Amniotic stem cell (primary cell): ENCODE results near the gene ANGPTL2.

Experiments used
- DNase-seq: peaks from one replicate; lab custom pipeline; 2025; lab: John Stamatoyannopoulos, UW

The ANGPTL2 gene

DNA sequence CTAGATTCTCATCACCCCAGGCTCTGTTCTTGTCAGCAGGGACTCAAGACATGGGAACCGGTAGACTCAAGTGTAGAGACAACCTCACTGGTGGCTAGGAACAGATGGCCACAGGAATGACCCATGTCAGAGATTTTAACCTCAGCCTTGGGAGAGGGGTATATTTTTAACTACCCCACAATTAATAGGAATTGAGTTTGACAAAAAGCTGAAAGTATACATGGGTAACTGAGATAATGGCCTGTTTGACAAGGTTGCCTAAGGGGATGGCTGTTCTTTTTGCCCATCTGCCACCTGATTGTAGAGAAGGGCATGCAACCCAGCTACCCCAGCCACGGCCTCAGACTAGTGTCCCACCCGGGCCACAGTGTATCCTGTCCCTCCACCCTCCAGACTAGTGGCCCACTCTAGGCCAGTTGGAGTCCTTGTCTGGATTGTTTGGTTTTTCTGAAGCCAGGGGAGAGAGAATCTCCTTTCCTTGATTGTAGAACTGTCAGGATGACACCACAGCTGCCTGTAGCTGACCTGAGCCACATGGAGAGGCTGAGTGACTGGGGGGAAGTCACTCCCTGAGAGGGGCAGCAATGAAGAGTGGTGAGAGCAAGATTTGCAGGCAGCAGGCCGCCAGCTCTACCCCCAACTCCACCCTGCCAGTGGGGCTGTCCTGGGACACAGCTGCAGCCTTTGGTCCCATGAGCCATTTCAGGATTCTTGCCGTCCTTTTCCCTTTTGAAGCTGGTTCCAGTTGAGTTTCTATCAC, 14.6 kb upstream of the ANGPTL2 start:
- no peak for DNase-seq

DNA sequence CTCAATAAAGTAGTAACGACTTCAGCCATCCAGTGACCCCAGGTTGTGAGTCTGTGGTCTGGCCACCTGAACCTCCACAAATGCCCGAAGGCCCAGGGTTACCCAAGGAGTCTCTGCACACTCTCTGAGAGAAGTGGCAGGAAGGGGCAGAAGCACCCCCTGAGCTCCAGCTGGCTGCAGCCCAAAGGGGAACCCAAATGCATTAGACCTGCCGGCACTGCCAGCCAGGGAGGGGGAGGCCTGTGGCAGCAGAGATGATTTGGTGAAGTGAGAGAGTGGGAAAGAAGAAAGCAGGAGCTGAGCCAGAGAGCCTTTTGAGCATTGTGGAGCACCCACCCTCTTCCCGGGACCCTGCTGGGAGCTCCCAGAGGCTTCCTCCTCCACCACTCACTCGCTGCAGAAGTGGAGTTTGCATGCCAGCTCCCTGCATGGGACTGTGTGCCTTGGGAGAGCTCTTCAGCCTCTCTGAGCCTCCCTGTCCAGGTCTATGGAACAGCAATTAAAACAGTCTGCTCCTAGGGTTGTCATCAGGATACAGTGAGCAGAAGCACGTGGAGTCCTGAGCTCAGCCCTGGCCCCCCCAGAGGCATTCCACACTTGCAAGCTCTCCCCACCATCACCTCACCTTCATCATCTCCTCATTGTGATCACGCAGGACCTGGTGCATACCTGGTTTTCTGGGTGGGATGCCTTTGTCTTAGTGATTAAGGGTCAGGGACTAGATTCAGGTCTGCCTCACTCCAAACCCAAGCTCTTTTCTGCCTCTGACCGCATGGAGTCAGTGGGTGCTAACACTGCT, 13.8 kb upstream of the ANGPTL2 start:
- DNase-seq = no peak

DNA sequence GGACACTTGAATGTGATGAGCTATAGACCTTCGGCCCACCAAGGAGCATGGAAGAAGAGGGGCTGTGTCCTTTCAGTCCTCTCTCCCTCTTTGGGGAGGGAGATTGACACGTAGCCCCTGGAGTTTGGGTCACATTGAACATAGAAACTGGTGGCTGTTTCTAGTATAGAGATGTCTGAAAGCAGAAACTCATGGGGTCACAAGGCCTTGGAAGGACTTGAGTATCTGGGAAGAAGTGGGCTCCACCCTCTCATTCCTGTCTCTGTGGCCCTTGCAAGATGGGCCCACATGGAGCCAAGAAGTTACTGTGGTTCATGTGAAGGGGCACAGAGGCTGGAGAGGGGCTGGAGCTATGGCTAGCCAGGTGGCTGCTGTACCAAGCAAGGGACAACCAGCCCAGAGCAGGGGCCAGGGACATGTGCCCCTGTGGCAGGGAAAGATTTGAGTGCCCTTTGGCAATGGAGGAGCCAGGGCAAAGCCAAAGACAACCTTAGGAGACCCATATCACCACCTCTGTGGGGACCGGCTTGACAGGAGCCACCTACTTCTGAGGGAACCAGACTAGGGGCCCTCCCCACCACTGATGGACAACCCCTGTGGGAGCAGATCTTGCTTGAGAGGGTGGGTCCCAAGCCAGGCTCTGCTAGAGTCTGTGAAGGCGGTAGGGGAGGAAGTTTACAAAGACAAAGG, 12.8 kb upstream of the ANGPTL2 start:
- DNase-seq = no peak

DNA sequence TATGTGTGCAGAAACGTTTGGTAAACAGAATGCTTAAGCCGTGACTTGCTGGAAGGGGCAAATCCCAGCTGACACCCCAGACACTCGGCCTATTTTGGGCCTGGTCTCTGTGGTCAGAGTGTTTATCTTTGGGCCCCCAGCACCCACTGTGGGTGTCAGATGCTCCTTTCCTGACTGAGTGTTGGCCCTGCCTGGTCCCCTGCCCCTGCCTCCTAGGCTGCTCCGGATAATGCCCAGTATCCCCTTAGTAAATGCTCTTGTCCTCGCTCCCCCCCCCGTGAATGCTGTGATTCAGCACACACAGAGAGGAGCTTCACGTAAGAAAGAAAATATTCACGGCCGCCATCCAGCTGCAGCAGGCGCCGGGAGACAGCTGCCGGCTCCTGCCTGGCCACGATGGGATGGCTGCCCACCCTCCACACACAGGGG, 11.3 kb upstream of the ANGPTL2 start:
- DNase-seq = peak; percentile 63

DNA sequence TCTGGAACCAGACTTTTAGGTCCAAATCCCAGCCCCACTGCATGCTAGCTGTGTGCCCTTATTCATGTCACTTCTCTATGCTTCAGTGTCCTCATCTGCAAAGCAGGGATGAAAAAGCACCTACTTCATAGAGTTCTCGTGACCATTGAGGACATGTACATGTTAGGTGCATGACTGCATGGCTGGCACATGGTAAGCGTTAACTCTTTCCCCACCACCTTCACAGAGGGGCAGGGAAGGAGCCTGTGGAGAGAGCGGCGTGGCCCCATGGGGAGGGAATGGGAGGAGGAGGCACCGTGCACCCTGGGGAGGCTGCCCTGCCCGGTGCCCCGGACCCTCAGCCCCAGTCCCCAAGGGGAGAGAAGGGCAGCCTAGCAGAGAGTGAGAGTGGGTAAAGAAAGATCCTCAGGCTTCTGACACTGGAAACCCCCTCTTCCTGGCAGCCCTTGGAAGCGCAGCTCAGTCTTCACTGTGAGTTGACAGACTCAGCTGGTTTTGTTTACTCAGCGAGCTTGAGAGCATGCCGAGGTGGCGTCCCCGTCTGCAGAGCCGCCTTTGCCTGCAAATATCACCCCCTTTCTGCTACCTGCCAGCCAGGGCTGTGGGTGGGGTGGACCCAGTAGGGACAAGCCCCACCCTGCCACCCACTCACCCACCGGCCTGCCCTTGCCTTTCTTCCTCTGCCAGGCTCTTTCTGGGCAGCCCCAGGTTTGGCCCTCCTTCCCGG, 10.6 kb upstream of the ANGPTL2 start:
- DNase-seq = no peak

DNA sequence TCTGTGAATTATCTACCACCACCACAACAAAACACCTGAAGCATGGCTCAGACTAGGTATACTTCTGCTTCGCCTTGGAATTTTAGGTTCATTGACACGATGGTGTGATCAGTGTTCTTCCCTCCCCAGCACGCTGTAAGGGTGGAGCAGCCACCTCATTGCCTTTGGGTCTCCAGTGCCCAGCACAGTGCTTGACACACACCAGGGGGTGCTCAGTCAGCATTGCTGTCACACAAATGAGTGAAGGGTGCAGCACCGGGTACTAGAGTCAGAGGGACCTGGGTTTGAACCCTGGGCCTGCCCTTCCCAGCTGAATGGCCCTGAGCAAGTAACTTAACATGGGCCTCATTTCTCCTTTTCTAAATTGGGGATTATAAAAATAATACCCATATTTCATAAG, 9.9 kb upstream of the ANGPTL2 start:
- no peak for DNase-seq

DNA sequence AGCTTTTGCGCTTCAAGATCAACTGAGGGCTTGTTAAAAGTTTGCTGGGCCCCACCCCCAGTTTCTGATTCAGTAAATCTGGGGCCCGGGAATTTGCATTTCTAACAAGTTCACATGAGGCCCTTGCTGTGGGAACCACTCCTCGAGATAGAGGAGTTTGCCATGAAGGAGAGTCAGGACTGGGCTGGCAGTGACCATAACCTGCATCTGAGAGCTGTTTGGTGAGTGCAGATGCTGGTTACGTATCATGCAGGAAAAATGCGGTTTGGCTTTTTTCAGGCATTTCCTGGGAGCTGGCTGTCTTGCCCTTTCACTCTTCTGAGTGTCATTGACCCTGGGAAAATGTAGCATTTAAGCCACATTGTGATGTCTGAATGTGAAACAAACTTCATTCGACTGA, 9.4 kb upstream of the ANGPTL2 start:
- DNase-seq = no peak

DNA sequence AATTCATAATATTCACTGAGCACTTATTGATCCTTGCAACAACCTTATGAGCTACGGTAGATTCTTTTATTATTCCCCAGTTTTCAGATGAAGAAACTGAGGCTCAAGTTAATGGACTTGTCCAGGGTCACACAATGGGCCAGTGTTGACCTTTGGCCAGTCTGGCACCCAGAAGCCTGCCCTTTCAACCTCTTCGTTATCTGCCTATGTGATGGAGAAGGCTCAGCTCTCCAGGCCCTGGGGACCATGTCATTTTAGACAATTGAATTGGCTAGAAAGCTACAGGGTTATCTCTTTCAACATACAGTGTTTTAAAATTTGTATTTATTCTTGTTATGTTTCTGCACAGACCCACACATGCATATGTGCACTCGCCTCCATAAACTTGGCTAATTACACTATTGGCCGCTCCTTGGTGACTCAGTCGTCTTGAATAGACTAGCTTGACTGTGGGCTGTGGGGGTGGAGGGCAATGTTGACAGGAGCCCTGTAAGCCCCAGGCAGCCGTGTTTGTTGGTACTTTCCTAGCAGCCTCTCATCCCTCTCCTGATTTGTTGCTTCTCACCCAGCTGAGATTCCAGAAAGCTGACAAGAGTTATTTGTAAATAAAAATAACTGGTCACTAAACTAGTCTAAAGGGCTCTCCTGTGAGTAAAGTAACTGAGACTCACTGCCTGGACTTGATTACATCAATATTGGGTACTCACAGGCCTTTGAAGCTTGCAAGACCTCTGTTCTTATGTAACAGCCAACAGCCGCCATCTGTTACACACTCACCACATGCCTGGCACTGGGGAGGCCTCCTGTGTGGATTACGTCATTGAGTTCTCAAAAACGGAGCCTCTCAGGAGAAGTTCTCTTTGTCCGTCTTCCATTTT, 8.5 kb upstream of the ANGPTL2 start:
- no peak for DNase-seq

DNA sequence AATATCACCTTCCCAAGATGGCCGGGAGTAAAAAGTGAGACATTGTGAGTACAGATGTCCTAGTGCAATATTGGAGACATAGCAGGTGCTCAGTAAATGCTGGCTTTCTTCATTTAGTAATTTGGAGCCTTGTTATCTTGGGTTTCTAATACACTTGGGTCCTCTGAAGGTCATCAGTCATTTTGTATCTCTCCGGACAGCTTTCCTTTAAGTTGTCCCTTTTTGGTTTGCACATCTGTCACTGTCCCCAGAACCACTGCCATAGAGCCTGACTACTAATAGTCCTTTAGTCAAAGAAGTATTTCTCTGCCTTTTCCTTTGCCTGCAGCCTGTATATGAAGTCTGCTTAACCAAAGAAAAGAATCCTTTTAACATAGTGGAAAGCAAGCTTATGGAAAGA, 7.8 kb upstream of the ANGPTL2 start:
- DNase-seq = no peak

DNA sequence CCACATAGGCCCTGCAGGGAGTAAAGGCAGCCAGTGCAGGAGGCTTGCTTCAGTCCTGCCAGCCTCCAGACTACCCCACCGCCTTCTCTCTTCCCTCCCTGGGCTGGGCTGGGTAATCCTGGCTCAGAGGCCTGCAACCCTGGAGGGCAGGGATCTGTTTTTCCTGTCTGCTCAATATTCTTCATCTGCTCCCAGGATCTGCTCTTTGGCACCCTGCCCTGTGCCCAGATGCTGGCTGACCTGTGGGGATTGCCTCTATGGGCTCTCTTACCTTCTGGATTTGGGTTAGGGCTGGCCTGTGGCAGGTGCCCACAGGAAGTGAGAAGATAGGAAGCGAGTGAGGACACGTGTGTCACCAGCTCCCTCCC, 7.3 kb upstream of the ANGPTL2 start:
- DNase-seq = no peak

DNA sequence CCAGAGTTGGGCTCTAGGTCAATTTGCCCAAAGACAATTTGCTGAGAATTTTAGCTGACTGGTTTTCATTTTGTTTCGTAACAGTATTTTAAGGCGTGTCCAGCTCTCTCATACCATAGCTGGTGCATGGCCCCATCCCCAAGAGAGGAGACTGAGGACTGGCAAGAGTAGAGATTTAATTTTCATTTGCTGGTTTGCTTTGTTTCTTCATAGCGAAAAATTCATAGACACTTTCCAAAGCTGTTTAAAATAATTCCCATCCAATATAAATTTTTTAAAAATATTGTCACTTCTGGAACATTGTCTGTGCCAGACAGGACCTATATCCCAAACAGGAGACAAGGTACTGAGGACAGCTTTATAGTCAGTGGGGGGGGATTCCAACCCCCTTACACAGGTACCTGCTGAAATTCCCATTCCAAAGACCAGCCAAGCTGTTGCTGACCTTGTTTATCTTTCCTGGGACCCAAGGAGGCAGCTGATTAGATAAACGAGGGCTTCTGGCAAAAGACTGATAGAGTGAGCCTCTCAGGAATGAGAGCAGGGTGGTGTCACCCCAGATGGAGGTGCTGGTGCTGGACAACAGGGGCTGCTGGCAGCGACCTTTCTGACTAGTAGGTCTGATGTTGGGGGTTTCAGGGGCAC, 6.8 kb upstream of the ANGPTL2 start:
- no peak for DNase-seq

DNA sequence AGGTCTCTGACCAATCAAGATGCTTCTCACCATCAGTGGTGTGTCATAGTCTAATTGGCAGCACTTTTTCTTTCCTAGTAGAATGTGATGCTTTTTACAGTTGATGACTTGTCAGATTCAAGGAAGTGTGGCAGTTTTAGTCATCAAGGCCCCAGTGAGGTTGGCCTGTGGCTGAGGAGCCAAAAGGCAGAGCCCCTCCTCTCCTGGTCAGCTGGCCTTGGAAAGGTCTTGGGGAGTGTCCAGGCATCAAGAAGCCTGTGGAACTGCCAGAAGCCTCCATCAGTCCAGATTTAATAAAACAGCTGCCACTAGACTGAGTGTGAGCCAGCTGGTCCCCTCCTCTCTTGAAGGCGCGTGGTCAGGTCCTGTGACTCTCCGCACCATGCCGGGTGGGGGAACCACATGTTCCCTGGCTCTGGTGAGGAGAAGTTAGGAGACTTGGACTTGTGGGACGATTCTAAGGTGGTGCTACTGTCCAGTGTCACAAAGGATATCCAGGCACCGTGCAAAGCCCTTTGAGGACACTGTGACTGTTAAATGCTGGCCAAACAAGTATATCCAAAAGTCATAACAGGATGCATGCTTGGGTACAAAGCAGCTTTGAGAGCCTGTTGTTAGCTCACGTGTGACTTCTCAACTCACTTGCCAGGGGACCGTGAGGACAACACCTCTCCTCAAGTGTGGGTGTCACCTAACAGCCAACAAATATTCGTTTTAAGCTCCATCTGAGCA, 6.1 kb upstream of the ANGPTL2 start:
- DNase-seq = no peak

DNA sequence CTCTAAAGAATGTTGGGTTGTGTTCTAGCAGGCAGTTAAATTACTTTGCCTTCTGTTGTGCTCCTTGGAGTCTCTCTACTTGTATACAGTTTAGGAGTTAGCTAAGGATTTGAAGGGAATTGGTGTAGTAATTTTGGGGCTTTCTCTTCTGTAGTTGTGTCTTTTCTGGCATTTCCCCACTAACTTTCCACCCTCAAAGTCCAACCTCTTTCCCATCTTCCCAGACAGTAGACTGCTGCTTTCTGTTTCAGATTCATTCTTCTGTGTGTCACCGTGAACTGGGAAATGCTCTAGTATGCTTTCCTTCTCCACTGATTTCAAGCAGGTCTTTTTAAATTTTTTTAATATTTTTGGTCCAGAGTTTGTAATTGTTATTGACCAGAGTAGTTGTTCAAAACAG, 4.5 kb upstream of the ANGPTL2 start:
- no peak for DNase-seq

DNA sequence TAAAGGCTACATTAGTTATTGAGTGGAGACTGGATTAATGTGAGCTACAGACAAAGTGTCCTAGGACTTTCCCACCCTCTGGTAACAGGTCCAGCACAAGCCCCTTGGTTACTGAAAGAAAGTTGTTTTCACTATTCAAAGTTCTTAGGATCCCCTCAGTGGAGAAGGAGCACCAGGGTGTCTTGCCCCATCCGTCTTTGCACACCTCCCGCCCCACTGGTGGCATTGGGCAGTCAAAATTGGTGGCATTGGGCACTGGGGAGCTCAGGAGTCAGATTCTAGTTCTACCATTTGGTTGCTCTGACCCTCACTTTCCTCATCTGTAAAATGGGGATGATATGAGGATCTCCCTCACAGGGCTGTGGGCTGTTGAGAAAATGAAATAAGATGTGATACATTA, 2.4 kb upstream of the ANGPTL2 start:
- DNase-seq = no peak

DNA sequence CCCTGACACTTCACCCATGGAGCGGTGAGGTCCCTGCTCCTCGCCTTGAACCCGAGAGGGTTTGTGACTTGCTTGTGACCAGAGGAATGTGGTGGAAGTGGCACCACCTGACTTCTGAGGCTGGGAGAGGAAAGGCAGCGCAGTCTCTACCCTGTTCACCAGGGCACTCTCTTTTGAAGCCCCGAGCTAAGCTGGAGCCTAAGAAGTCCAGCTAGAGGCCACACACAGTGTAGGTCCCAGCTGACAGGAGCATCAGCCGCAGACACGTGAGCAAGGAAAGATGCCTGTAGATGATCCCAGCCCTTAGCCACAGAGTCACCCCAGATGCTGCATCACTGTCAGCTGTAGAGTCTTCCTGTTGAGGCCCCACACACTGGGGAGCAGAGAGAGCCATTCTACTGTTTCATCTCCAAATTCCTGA, 1.7 kb upstream of the ANGPTL2 start:
- no peak for DNase-seq

DNA sequence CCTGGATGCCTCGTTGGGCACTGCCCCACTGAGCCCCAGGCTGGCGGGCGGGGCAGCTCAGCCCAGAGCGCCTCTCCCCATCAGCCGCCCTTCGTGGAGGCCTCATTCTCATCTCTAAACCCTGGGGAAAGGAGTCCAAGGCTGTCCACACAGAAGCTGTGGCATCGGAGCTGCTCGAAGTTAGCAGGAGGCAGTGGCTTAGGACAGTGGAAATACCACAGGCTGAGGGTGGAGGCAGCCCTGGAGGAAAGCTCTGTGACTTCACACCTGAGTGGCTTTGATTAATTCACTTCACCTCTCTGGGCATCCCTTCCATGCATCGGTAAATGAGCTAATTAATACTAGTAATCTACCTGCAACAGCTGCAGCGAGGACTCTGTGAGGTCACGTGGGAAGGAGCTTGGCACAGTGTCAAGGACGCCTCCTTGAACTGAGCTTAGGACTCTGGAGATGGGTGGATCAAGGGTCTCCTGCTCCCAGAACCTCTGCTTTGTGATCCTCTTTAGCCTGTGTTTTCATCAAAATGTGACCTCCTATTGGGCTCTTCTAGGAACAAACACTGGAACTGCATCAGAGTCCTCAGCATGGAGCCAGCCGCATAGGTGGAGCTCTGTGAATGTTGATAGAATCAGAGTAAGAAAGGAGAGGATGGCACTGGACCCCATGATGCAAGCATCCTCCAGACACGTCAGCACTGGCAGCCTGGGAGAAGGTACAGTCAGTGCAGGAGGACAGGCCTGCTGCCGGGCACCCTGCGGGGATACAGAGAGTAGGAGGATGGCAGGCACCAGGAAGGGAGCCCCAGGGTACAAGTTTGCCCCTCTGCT, 842 bp upstream of the ANGPTL2 start:
- DNase-seq = no peak

DNA sequence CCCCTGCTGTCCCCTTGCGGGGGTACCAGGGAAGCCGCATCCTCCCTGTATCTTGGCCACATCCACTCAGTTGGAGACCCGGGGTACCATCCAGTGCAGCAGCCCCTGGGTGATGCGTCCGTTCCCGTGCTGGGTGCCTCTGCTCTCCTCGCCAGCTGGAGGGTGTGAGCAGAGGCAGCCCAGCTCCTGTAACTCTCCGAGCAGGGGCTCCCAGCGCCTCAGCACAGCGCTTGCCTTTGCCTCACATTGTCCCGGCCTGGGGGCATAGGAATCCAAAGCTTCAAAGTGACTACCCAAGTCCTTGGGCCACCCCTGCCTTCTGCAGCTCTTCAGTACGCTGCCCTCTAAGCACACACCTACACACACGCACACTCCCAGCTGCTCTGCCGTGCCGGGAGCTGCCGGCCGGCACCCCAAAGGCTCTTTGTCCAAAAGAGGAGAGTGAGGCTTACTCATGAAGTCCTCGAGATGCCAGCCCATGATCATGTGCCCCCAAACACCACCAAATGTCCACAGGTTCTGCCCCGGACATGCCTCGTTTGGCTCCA, 733 bp downstream of the ANGPTL2 start:
- no peak for DNase-seq

DNA sequence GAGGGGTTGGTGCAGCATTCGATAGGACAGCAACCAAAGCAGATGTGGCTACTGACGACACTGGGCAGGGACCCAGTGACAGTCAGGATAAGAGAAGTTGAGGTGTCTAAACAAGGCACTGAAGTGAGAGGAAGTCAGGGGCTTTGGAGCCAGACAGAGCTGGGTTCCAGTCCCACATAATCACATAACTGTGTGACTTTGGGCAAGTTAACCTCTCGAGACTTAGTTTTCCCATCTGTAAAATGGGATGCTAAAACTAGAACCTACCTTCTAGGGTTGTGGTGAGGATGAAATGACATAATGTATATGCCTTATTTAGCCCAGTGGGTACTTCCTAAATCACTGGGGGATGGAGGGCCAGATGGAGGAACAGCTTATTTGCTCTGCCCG, 3.1 kb downstream of the ANGPTL2 start:
- no peak for DNase-seq
